Measurements from ENCODE around the gene MYH10. TPM values are rescaled to one million over a fixed set of nuclear protein-coding genes. Genes with fewer than 3 reads are reported as not detected.

The MYH10 gene
- total RNA-seq, 2 experiments from 2014 or later = 7.7 to 8.1 TPM

DNA sequence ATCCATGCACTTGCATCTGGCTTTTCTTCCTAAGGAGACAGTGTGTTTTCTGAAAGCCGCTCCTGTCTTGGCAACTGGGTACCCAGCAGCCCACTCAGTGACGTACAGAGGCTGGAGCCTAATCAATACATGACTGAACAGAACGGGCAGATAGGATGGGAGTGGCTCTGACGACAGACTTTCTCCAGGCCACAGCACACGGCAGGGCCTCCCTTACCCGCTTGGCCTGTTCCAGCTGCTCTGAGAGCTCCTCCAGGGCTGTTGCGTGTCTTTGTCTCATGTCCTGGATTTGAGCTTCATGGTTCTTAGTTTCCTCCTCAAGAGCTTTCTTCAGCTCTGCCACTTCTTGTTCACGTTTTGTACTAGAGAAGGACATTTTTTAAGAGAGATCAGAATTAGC is 129.9 kb downstream of the MYH10 start:
- ChIA-PET POLR2A (no interaction called here), CTCF (no interaction called here)
- Mint-ChIP-seq H3K36me3 (ENCODE audit: low read depth) (no peaks in the 10 kb centered on the region), H3K4me3 (no peak overlapping the region), H3K4me1 (ENCODE audit: low read depth) (peaks cover 4% of the 10 kb centered on the region), H3K9me3 (ENCODE audit: insufficient read depth) (no peaks in the 10 kb centered on the region), H3K27ac (no peak overlapping the region), H3K27me3 (ENCODE audit: low read depth) (no peaks in the 10 kb centered on the region)
- no peak for ATAC-seq
- no peak for DNase-seq

DNA sequence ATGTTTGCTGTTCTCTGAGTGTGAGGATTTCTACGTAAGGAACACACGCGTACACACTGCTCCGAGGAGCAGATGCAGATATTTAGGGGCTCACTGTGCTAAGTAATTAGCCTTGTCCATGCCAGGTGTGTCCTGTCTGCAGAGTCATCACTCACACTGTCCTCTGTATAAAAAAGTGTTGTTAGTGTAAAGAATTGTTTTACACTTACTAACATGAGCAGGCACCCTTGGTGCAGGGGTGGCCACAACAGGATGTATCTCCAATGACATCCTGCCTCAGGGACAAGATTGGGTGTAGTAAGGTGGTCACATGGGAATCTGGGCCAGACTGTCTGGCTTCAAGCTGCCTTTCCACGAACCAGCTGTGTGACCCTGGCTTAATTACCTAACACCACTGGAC is 130.9 kb downstream of the MYH10 start:
- ATAC-seq (no peak), DNase-seq (no peak)
- POLR2A ChIA-PET = no interaction called here
- Mint-ChIP-seq H3K4me1 (ENCODE audit: low read depth) (peaks cover 4% of the 10 kb centered on the region), H3K27me3 (ENCODE audit: low read depth) (no peaks in the 10 kb centered on the region), H3K36me3 (ENCODE audit: low read depth) (no peaks in the 10 kb centered on the region), H3K9me3 (ENCODE audit: insufficient read depth) (no peaks in the 10 kb centered on the region), H3K27ac (no peak overlapping the region), H3K4me3 (no peak overlapping the region)
- CTCF ChIA-PET = no interaction called here

DNA sequence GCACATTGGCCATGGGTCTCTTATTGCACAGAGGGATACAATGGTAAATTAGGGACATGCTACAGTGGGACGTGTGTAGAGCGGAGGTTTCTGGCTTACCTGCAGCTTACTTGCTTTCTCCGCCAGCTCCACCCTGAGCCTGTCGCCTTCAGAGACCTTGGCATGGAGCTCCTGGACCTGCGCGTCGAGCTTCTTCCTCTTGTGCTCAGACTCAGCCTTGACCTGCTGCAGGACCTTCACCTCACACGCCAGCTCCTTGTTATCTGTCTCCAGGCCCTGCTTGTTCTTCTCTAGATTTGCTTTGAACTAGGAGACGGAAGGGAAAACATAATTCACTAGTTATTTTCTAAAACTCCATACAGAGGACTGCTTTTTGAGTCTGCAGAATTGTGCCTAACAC is 131.4 kb downstream of the MYH10 start:
- ATAC-seq = no peak
- CTCF ChIA-PET = no interaction called here
- peaks cover 4% of the 10 kb centered on the region for H3K4me1 Mint-ChIP-seq (ENCODE audit: low read depth)

DNA sequence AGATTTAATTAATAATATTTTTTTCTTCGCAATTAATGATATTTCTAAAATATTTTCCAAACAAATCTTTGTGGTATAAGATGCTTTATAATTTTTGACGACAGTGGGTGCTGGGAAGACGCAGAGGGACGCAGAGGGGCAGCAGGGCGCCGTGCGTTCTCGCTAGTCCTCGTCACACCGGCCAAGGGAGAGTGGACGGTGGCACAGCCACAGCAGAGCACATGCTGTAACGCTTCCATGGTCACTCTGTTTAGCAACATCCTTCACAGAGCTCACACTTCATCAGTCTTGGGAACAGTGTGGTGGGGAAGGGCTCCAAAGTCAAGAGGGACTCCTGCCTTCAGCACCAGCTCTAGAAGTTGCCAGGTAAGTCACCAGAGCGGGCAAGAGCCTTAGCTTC is 134.4 kb downstream of the MYH10 start:
- CTCF ChIA-PET = no interaction called here
- POLR2A ChIA-PET = no interaction called here
- no peak for ATAC-seq
- H3K36me3 Mint-ChIP-seq (ENCODE audit: low read depth) = peaks cover 6% of the 10 kb centered on the region
- H3K27me3 Mint-ChIP-seq (ENCODE audit: low read depth) = no peaks in the 10 kb centered on the region
- H3K27ac Mint-ChIP-seq = no peak overlapping the region
- H3K4me3 Mint-ChIP-seq = no peak overlapping the region
- no peaks in the 10 kb centered on the region for H3K9me3 Mint-ChIP-seq (ENCODE audit: insufficient read depth)
- DNase-seq = no peak
- H3K4me1 Mint-ChIP-seq (ENCODE audit: low read depth) = peaks cover 4% of the 10 kb centered on the region

More for the DNA sequence above, 131.4 kb downstream of the MYH10 start:
- DNase-seq = no peak
- Mint-ChIP-seq H3K4me3 (no peak overlapping the region), H3K9me3 (ENCODE audit: insufficient read depth) (no peaks in the 10 kb centered on the region), H3K36me3 (ENCODE audit: low read depth) (no peaks in the 10 kb centered on the region), H3K27me3 (ENCODE audit: low read depth) (no peaks in the 10 kb centered on the region), H3K27ac (no peak overlapping the region)
- POLR2A ChIA-PET = no interaction called here

DNA sequence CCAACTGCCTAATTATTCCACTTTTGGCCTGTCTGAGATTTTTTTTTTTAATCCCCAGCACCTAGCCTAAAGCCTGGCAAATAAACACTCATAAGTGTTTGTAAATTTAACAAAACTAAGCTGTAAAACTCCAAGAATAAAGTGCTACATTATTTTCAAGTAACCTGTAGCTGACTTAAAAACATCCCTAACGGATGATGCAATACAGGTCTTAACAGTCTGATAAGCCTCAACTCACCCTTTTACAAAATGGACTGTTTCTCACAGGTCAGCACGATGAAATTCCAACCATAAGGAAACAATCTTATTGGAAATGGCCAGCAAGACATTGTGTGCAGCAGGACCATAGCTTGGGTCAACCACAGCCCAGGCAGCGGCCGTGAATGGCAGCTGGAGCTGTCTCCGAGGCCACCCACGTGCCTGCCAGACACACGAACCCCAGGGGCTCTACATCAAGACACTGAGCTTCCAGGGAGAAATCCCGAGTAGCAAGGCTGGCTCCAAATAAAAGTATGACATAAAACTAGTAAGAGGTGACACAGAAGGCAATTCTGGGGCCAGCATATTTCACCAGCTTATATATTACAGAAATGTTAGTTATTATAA is 135.9 kb downstream of the MYH10 start:
- Mint-ChIP-seq H3K4me3 (no peak overlapping the region), H3K4me1 (ENCODE audit: low read depth) (peaks cover under 1% of the 10 kb centered on the region), H3K27ac (no peak overlapping the region), H3K36me3 (ENCODE audit: low read depth) (peaks cover 6% of the 10 kb centered on the region), H3K9me3 (ENCODE audit: insufficient read depth) (no peaks in the 10 kb centered on the region), H3K27me3 (ENCODE audit: low read depth) (no peaks in the 10 kb centered on the region)
- no peak for ATAC-seq
- DNase-seq = no peak
- CTCF ChIA-PET = interaction anchor here (0.7 to 1.2 kb wide), 3 partner anchors 84 to 85 kb away, joined by 3 read pairs; no protein-coding TSS in a partner anchor
- POLR2A ChIA-PET = interaction anchor here (1.0 kb wide), 1 partner anchor 43 kb away, joined by 4 read pairs; no protein-coding TSS in a partner anchor

DNA sequence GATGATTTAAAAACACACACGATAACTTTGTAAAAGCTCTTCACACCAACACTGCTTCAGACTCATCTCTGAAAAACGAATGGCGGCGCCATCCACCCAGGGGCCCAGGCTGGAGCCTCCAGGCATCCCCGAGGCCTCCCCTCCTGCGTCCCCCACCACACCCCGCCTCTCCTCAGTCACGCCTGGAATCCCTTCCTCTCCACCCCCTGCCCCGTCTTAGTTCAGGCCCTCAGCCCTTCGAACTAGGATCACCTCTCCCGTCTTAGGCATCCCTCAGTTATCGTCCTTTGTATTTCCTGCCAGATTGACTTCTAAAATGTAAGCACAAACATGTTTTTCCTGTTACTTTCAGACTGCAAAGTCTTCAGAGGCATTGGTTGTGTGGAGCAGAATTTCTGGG is 136.5 kb downstream of the MYH10 start:
- no peak for DNase-seq
- no peak for ATAC-seq
- Mint-ChIP-seq H3K27ac (no peak overlapping the region), H3K4me3 (no peak overlapping the region), H3K4me1 (ENCODE audit: low read depth) (no peaks in the 10 kb centered on the region), H3K9me3 (ENCODE audit: insufficient read depth) (no peaks in the 10 kb centered on the region), H3K36me3 (ENCODE audit: low read depth) (peaks cover 6% of the 10 kb centered on the region), H3K27me3 (ENCODE audit: low read depth) (no peaks in the 10 kb centered on the region)
- POLR2A ChIA-PET = no interaction called here
- CTCF ChIA-PET = interaction anchor here (1.0 to 1.1 kb wide), 2 partner anchors 15 to 84 kb away, joined by 3 read pairs; no protein-coding TSS in a partner anchor

DNA sequence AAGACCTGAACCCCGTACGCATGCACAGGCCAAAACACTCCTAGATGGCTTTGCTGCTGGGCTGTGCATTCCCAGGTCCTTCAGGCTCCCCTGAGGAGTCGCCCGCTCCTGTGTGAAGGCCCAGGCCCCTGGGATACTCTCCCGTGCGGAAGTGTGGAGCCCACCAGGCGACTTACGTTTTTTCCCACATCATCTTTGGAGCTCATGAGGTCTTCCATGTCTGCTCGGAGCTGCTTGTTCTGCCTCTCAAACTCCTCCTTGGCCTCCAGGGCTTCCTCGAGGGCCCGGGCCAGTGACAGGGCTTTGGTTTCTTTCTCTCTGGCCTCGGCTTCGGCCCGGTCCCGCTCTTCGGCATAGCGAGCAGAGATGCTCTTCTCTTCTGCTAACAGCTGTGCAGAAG is 138.4 kb downstream of the MYH10 start:
- ATAC-seq = no peak
- DNase-seq = no peak
- Mint-ChIP-seq H3K4me1 (ENCODE audit: low read depth) (no peaks in the 10 kb centered on the region), H3K9me3 (ENCODE audit: insufficient read depth) (no peaks in the 10 kb centered on the region), H3K36me3 (ENCODE audit: low read depth) (peaks cover 6% of the 10 kb centered on the region), H3K27me3 (ENCODE audit: low read depth) (no peaks in the 10 kb centered on the region), H3K4me3 (no peak overlapping the region), H3K27ac (no peak overlapping the region)
- ChIA-PET POLR2A (no interaction called here), CTCF (interaction anchor here (1.3 kb wide), 1 partner anchor 254 kb away, joined by 3 read pairs; no protein-coding TSS in a partner anchor)

DNA sequence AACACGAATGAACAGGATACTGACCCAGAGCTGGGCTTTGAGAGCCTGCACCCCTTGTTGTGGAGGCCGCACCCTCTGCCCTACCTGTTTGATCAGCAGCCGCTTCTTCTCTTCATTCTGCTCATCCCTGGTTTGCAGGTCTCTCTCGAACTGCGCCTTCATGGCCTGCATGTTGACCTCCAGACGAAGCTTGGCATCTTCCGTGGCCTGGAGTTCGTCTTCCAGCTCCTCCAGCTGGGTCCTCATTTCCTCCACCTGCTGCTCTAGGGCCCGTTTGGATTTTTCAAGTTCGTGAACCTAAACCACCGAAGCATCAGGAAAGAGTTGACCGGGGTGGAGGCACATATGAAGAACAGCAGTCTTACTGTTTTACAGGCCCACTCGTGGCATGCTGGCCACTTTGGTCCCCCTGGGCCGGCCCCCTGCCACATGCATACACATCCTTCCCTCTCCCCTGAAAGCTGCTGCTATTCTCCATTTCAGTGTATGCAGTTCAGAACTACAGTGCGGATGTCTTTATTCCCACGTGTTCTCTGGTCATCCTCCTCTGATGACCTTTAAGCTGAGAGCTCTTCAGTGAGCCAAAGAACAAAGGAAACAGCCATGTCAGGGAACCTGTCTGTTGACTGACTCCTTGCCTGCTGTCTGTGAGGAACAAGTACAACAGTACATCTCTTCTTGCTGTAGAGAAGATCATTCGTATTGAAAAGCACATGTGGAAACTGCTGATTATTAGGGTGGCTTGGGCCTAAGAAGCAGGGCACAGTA is 140.1 kb downstream of the MYH10 start:
- Mint-ChIP-seq H3K9me3 (ENCODE audit: insufficient read depth) (no peaks in the 10 kb centered on the region), H3K27ac (no peak overlapping the region), H3K27me3 (ENCODE audit: low read depth) (no peaks in the 10 kb centered on the region), H3K36me3 (ENCODE audit: low read depth) (peaks cover 14% of the 10 kb centered on the region), H3K4me1 (ENCODE audit: low read depth) (no peaks in the 10 kb centered on the region), H3K4me3 (no peak overlapping the region)
- DNase-seq = no peak
- CTCF ChIA-PET = interaction anchor here (0.9 kb wide), 1 partner anchor 80 kb away, joined by 3 read pairs; no protein-coding TSS in a partner anchor
- no peak for ATAC-seq
- POLR2A ChIA-PET = no interaction called here

DNA sequence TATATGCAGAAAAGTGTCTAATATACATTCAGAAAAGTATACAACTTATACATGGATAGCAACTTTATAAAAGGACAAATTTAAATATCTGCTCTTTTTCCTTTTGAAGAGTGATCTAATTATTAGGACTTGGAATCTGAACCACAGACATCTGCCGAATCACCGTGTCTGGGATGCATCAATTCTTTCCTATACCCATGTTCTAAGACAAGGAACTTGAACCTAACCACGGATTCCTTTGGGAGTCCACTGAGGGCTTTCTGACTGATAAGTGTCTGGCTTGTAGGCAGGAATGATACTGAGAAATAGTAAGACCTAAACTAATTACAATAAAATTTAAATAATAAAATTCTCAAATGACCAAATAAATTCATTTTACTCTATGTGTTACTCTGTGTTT is 140.7 kb downstream of the MYH10 start:
- ATAC-seq (no peak), DNase-seq (no peak)
- Mint-ChIP-seq H3K4me3 (no peak overlapping the region), H3K27ac (no peak overlapping the region), H3K9me3 (ENCODE audit: insufficient read depth) (peaks cover 3% of the 10 kb centered on the region), H3K4me1 (ENCODE audit: low read depth) (no peaks in the 10 kb centered on the region), H3K27me3 (ENCODE audit: low read depth) (no peaks in the 10 kb centered on the region), H3K36me3 (ENCODE audit: low read depth) (peaks cover 16% of the 10 kb centered on the region)
- POLR2A ChIA-PET = no interaction called here
- CTCF ChIA-PET = no interaction called here

DNA sequence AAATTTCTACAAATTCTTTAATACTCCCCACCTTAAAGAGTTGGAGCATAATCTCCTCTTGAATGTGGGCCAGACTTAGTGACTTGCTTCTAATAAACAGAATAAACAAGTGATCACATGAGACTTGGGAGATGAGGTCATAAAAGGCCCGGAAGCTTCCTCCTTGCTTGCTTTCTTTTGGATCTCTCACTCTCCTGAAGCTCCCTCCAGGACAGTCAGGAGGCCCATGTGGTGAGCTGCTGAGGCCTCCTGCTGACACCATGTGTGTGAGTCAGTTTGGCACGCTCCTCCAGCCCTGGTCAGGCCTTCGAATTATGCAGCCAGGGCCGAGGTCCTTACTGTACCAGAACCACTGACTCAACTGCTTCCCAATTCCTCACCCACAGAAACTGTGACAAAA is 141.6 kb downstream of the MYH10 start:
- peaks cover 9% of the 10 kb centered on the region for H3K9me3 Mint-ChIP-seq (ENCODE audit: insufficient read depth)
- ChIA-PET POLR2A (no interaction called here), CTCF (no interaction called here)
- H3K27ac Mint-ChIP-seq = no peak overlapping the region
- ATAC-seq (no peak), DNase-seq (no peak)
- peaks cover 21% of the 10 kb centered on the region for H3K36me3 Mint-ChIP-seq (ENCODE audit: low read depth)
- no peak overlapping the region for H3K4me3 Mint-ChIP-seq
- no peaks in the 10 kb centered on the region for H3K4me1 Mint-ChIP-seq (ENCODE audit: low read depth)
- no peaks in the 10 kb centered on the region for H3K27me3 Mint-ChIP-seq (ENCODE audit: low read depth)

DNA sequence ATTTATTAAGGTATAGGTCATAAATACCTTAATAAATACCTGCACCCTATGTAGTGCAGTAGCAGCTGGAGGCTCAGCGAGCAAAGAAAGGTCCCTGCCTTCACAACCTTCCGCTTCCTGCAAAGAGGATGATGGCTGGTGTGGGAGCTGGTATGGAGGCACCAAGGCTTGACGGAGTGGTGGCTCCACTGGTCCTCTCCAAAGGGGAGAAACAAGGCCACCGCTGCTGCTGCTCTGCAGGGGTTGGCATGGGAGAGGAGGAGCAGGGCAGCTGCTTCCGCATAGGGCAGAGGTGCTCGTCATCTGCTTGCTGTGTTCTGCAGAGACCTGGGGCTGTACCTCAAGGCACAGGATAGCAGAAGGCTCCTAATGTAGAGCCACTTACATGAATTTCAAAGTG is 142.0 kb downstream of the MYH10 start:
- no peak overlapping the region for H3K4me3 Mint-ChIP-seq
- no peaks in the 10 kb centered on the region for H3K27me3 Mint-ChIP-seq (ENCODE audit: low read depth)
- DNase-seq = no peak
- H3K36me3 Mint-ChIP-seq (ENCODE audit: low read depth) = peaks cover 24% of the 10 kb centered on the region
- ChIA-PET POLR2A (no interaction called here), CTCF (no interaction called here)
- H3K4me1 Mint-ChIP-seq (ENCODE audit: low read depth) = no peaks in the 10 kb centered on the region
- no peak for ATAC-seq
- no peak overlapping the region for H3K27ac Mint-ChIP-seq
- peaks cover 13% of the 10 kb centered on the region for H3K9me3 Mint-ChIP-seq (ENCODE audit: insufficient read depth)

DNA sequence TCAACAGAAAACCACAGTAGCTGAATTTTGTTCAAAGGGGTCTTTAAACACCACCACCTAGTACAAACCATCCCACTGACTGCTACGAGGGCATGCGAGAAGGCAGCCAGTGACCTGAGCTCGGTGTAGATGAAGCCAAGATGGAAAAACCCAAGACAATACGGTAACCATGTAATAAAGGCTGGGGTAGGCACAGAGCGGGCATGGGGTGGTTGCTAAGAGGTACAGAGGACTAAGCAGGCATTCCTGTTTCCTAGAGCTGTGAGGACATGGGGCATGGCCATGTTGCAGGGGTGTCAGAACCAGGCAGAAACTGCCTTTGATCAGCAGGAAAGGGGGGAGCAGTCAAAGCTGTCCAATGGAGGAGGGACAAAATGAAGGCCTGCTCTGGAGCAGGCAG is 142.8 kb downstream of the MYH10 start:
- CTCF ChIA-PET = no interaction called here
- POLR2A ChIA-PET = interaction anchor here (0.6 kb wide), 1 partner anchor 52 kb away, joined by 3 read pairs; no protein-coding TSS in a partner anchor
- ATAC-seq (no peak), DNase-seq (no peak)
- Mint-ChIP-seq H3K36me3 (ENCODE audit: low read depth) (peaks cover 31% of the 10 kb centered on the region), H3K9me3 (ENCODE audit: insufficient read depth) (peaks cover 21% of the 10 kb centered on the region), H3K4me1 (ENCODE audit: low read depth) (no peaks in the 10 kb centered on the region), H3K4me3 (no peak overlapping the region), H3K27ac (no peak overlapping the region), H3K27me3 (ENCODE audit: low read depth) (no peaks in the 10 kb centered on the region)

All from activated CD8-positive, alpha-beta T cell treated with anti-CD3 and anti-CD28 coated beads, Interleukin-2, amount 10 ng/mL, durations not matched to agents 7 days and 5 days (primary cell).